Natural killer cell (primary cell): ENCODE measurements around the gene MAT2B. TPM values are rescaled to one million over a fixed set of nuclear protein-coding genes. Genes with fewer than 3 reads are reported as not detected.
A peak's percentile ranks its signal among the peaks of the same experiment; 100 is the strongest.

ENCODE experiments used
- ATAC-seq, 3 donors: fragments of 150-1000 bp in 2 of 3; fragments of 200-7000 bp in 1 of 3; cut with Tn5 transposase; 1 replicate in 1 of 3; 2 replicates in 2 of 3; pipeline ENCODE4 v1.10.0; 2021; ENCODE audit warnings: mild to moderate bottlenecking in 2 of 3, moderate library complexity in 2 of 3
- DNase-seq, 2 donors: peaks; one replicate each; pipeline versions ENCODE4 v3.0.0 to v3.0.0-alpha.2; 2013 to 2021; ENCODE audit warnings: mixed read lengths in 1 of 2
- H3K27ac ChIP-seq: one replicate; pipeline ENCODE4 v1.5.1; 2013; ENCODE audit warnings: mild to moderate bottlenecking, low read length
- H3K27me3 ChIP-seq: one replicate; pipeline ENCODE4 v1.6.1; 2013; ENCODE audit warnings: low read length; ENCODE audit not compliant: control insufficient read depth, insufficient read depth
- H3K36me3 ChIP-seq: one replicate; pipeline ENCODE4 v1.6.1; 2013; ENCODE audit warnings: low read length; ENCODE audit not compliant: control insufficient read depth, insufficient read depth
- H3K4me1 ChIP-seq: one replicate; pipeline ENCODE4 v1.6.1; 2013; ENCODE audit warnings: low read length; ENCODE audit not compliant: control insufficient read depth, insufficient read depth
- H3K4me3 ChIP-seq: one replicate; pipeline ENCODE4 v1.5.1; 2013; ENCODE audit warnings: low read length
- H3K9me3 ChIP-seq: one replicate; pipeline ENCODE4 v1.6.1; 2013; ENCODE audit warnings: low read length; ENCODE audit not compliant: control insufficient read depth, insufficient read depth
- H3K27ac Mint-ChIP-seq, 2 donors: one replicate each; pipeline ENCODE4 v1.8.0; 2022; ENCODE audit warnings: mild to moderate bottlenecking in 2 of 2, mixed read lengths in 2 of 2, moderate library complexity in 1 of 2
- H3K27me3 Mint-ChIP-seq, 2 donors: one replicate each; pipeline ENCODE4 v1.8.0; 2022; ENCODE audit warnings: low read depth in 2 of 2, mixed read lengths in 2 of 2
- H3K36me3 Mint-ChIP-seq: one replicate; pipeline ENCODE4 v1.8.0; 2022; ENCODE audit warnings: mixed read lengths
- H3K4me1 Mint-ChIP-seq, 2 donors: one replicate each; pipeline ENCODE4 v1.8.0; 2022; ENCODE audit warnings: mixed read lengths in 2 of 2
- H3K4me3 Mint-ChIP-seq: one replicate; pipeline ENCODE4 v1.8.0; 2022; ENCODE audit warnings: mild to moderate bottlenecking, moderate library complexity, mixed read lengths
- H3K9me3 Mint-ChIP-seq, 2 donors: one replicate each; pipeline ENCODE4 v1.8.0; 2022; ENCODE audit warnings: mixed read lengths in 2 of 2
- CTCF ChIP-seq: fragments of 200-600 bp; IDR thresholded peaks from one replicate; pipeline ENCODE4 v1.8.0; 2022; ENCODE audit warnings: antibody characterized with exemption
- whole genome bisulfite sequencing: methylation state at CpG from one replicate; pipeline ENCODE4 v1.1.7; 2013; ENCODE audit warnings: missing lambda C conversion rate; ENCODE audit not compliant: insufficient coverage; 5-methylcytosine and 5-hydroxymethylcytosine counted together
- intact Hi-C: fragments of 100-400 bp; cut with micrococcal nuclease; formaldehyde crosslinking; loops from one replicate; pipeline ENCODE4 v1.14.2; 2022
- total RNA-seq, 4 donors: library from RNA; stranded (reverse); fragments of 120-200 nt in 1 of 4; gene quantifications; one replicate each; pipeline versions ENCODE4 v1.2.3 to v1.2.4, GENCODE V29; 2013 to 2022

Gene MAT2B
- total RNA-seq, 3 donors from 2014 or later (not counting 1 experiment from before 2014, with no cell fraction given) = 68.5 to 99.0 (median 80.7) TPM

DNA sequence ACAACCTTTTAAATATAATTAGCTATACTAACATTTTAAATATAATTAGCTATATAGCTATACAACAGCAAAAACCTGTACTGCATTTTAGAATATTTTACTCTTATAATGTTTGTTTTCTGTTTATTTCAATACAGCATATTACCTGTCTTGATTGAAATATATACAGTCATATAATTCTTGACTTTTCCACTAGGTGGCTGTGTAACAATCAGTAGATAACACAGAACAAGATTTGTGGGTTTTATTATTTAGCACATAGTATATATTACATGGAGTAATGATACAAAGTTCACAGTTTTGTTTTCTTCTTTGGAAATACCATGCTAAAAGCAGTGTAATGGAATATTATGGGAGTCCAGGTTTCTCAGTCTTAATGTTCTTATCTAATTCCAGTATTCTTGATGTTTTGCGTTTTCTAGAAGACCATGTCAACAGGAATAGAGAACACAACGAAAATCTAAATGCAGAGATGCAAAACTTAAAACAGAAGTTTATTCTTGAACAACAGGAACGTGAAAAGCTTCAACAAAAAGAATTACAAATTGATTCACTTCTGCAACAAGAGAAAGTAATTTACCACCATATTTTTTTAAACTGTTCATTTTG, 31.7 kb upstream of the MAT2B start:
- peak in 1 of 2 donors; percentile 63 for DNase-seq
- H3K9me3 ChIP-seq = no peaks in the 10 kb centered on the region
- 81% methylated on average over 3 of the region's 3 CpGs for WGBS
- peak in 2 of 3 donors; percentile 67 to 83 for ATAC-seq
- no peaks in the 10 kb centered on the region for H3K4me1 ChIP-seq
- H3K27ac Mint-ChIP-seq = no peak overlapping the region
- peak; percentile 31 for TF ChIP-seq CTCF
- no peaks in the 10 kb centered on the region for H3K9me3 Mint-ChIP-seq
- H3K4me1 Mint-ChIP-seq = no peaks in the 10 kb centered on the region
- no peaks in the 10 kb centered on the region for H3K27me3 Mint-ChIP-seq
- H3K27ac ChIP-seq = no peak overlapping the region
- H3K36me3 Mint-ChIP-seq = no peaks in the 10 kb centered on the region
- H3K4me3 Mint-ChIP-seq = no peak overlapping the region
- intact Hi-C loops = no loop called here
- no peaks in the 10 kb centered on the region for H3K36me3 ChIP-seq
- no peaks in the 10 kb centered on the region for H3K27me3 ChIP-seq
- no peak overlapping the region for H3K4me3 ChIP-seq

DNA sequence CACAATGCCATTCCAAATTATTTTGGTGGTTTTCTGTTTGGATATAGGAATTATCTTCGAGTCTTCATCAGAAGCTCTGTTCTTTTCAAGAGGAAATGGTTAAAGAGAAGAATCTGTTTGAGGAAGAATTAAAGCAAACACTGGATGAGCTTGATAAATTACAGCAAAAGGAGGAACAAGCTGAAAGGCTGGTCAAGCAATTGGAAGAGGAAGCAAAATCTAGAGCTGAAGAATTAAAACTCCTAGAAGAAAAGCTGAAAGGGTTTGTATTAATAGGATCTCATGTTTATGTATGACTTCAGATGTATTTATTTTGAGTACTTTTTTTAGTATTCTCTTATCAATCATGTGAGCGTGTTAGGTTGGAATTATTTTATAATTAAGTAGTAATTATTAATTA, 30.0 kb upstream of the MAT2B start:
- Mint-ChIP-seq H3K9me3 (no peaks in the 10 kb centered on the region), H3K4me3 (no peak overlapping the region), H3K27me3 (no peaks in the 10 kb centered on the region), H3K4me1 (no peaks in the 10 kb centered on the region), H3K36me3 (no peaks in the 10 kb centered on the region), H3K27ac (no peak overlapping the region)
- 100% methylated on average over 1 of the region's 2 CpGs for WGBS
- no peak for ATAC-seq
- H3K9me3 ChIP-seq = no peaks in the 10 kb centered on the region
- H3K4me1 ChIP-seq = no peaks in the 10 kb centered on the region
- intact Hi-C loops = no loop called here
- H3K4me3 ChIP-seq = no peak overlapping the region
- DNase-seq = no peak
- no peaks in the 10 kb centered on the region for H3K27me3 ChIP-seq
- TF ChIP-seq CTCF = no peak
- no peaks in the 10 kb centered on the region for H3K36me3 ChIP-seq
- H3K27ac ChIP-seq = no peak overlapping the region

- Mint-ChIP-seq H3K4me1 (no peaks in the 10 kb centered on the region), H3K36me3 (no peaks in the 10 kb centered on the region), H3K27me3 (no peaks in the 10 kb centered on the region), H3K9me3 (no peaks in the 10 kb centered on the region), H3K27ac (no peak overlapping the region), H3K4me3 (no peak overlapping the region)
- ATAC-seq (no peak), DNase-seq (no peak)
- Histone ChIP-seq H3K4me3 (no peak overlapping the region), H3K4me1 (no peaks in the 10 kb centered on the region), H3K27ac (no peak overlapping the region), H3K36me3 (no peaks in the 10 kb centered on the region), H3K9me3 (no peaks in the 10 kb centered on the region), H3K27me3 (no peaks in the 10 kb centered on the region)
- 100% methylated on average over 1 of the region's 2 CpGs for WGBS
- intact Hi-C loops = no loop called here
- no peak for TF ChIP-seq CTCF
Measured at GRCh38 chr5:163478126-163478981, 27.1 kb upstream of the MAT2B start.
